Common myeloid progenitor, CD34-positive (primary cell): ENCODE data around the gene PKMYT1.

Source experiments
- CTCF ChIA-PET: fragments of 350-600 bp; sonication (Branson Sonifier 250); formaldehyde crosslinking; loops from one replicate; lab custom pipeline; 2021; ENCODE audit warnings: antibody characterized with exemption; lab: Charles Lee
- POLR2A ChIA-PET: fragments of 350-600 bp; sonication (Branson Sonifier 250); formaldehyde crosslinking; loops from one replicate; lab custom pipeline; 2021; ENCODE audit warnings: antibody characterized with exemption; lab: Charles Lee
- DNase-seq, 3 donors: peaks; one replicate each; pipeline versions ENCODE4 v3.0.0 to v3.0.0-alpha.2; 2013
- H3K27ac ChIP-seq, 2 experiments: 1 replicate in 1 of 2; 2 replicates in 1 of 2; pipeline ENCODE4 v1.7.0; 2013; ENCODE audit warnings: inconsistent platforms in 2 of 2, low read length in 2 of 2, mild to moderate bottlenecking in 2 of 2, low read depth in 1 of 2, moderate library complexity in 1 of 2; ENCODE audit not compliant: severe bottlenecking in 2 of 2, insufficient read depth in 1 of 2, poor library complexity in 1 of 2
- H3K27me3 ChIP-seq, 5 experiments: replicated peaks in 2 of 5; 1 replicate in 3 of 5; 2 replicates in 2 of 5; pipeline versions ENCODE4 v1.6.1 to v1.7.0; 2013; ENCODE audit warnings: low read length in 4 of 5, mild to moderate bottlenecking in 2 of 5, moderate library complexity in 2 of 5, inconsistent platforms in 1 of 5; ENCODE audit not compliant: insufficient read depth in 5 of 5, control insufficient read depth in 4 of 5
- H3K36me3 ChIP-seq, 4 experiments: 1 replicate in 2 of 4; 2 replicates in 2 of 4; pipeline versions ENCODE4 v1.6.1 to v1.7.0; 2013; ENCODE audit warnings: low read length in 3 of 4, control low read depth in 1 of 4, mild to moderate bottlenecking in 1 of 4; ENCODE audit not compliant: control insufficient read depth in 4 of 4, insufficient read depth in 4 of 4
- H3K4me1 ChIP-seq, 4 experiments: 1 replicate in 3 of 4; 2 replicates in 1 of 4; pipeline versions ENCODE4 v1.6.1 to v1.7.1; 2013; ENCODE audit warnings: low read length in 3 of 4, mild to moderate bottlenecking in 3 of 4, control low read depth in 1 of 4, inconsistent platforms in 1 of 4, moderate library complexity in 1 of 4; ENCODE audit not compliant: control insufficient read depth in 4 of 4, insufficient read depth in 4 of 4; ENCODE audit errors: control extremely low read depth in 1 of 4
- H3K4me3 ChIP-seq, 7 experiments: 1 replicate in 4 of 7; 2 replicates in 3 of 7; pipeline versions ENCODE4 v1.5.1 to v1.7.0; 2013; ENCODE audit warnings: mild to moderate bottlenecking in 7 of 7, low read length in 6 of 7, moderate library complexity in 6 of 7, inconsistent platforms in 2 of 7, low read depth in 2 of 7, control low read depth in 1 of 7; ENCODE audit not compliant: insufficient read depth in 4 of 7, control insufficient read depth in 1 of 7; ENCODE audit errors: extremely low read depth in 1 of 7
- H3K9me3 ChIP-seq, 5 experiments: 1 replicate in 4 of 5; 2 replicates in 1 of 5; pipeline versions ENCODE4 v1.6.1 to v1.7.1; 2013; ENCODE audit warnings: low read length in 4 of 5, mild to moderate bottlenecking in 2 of 5, inconsistent platforms in 1 of 5, low read depth in 1 of 5, moderate library complexity in 1 of 5; ENCODE audit not compliant: control insufficient read depth in 4 of 5, insufficient read depth in 2 of 5; ENCODE audit errors: control extremely low read depth in 1 of 5
- WGBS: methylation state at CpG from one replicate; pipeline ENCODE4 v1.1.5; 2013; ENCODE audit not compliant: insufficient coverage; 5-methylcytosine and 5-hydroxymethylcytosine counted together

Gene PKMYT1

GRCh38 chr16:3022684-3023414 lies 42.6 kb upstream of the PKMYT1 start:
- Histone ChIP-seq H3K4me3 (peak overlapping the region in 5 of 7 experiments; percentile 16 to 82 (median 79)), H3K4me1 (peaks cover 0 to 61% (median 58%) of the 10 kb centered on the region in 4 experiments), H3K9me3 (no peaks in the 10 kb centered on the region), H3K27ac (peak overlapping the region in 1 of 2 experiments; percentile 60), H3K27me3 (no peaks in the 10 kb centered on the region), H3K36me3 (peaks cover 5 to 22% (median 19%) of the 10 kb centered on the region in 4 experiments)
- WGBS = 67% methylated on average over 7 of the region's 8 CpGs
- POLR2A ChIA-PET = interaction anchor here (0.6 to 3.5 kb wide), 3 partner anchors 12 to 19 kb away, joined by 3 to 15 read pairs (median 7); no protein-coding TSS in a partner anchor
- CTCF ChIA-PET = interaction anchor here (1.0 to 6.4 kb wide), 6 partner anchors 8 to 66 kb away, joined by 3 to 101 read pairs (median 13); no protein-coding TSS in a partner anchor
- DNase-seq = no peak

GRCh38 chr16:3022208-3022683 lies 42.0 kb upstream of the PKMYT1 start:
- WGBS = 33% methylated on average over 7 of the region's 8 CpGs
- Histone ChIP-seq H3K36me3 (peaks cover 5 to 19% (median 18%) of the 10 kb centered on the region in 4 experiments), H3K9me3 (no peaks in the 10 kb centered on the region), H3K4me1 (peaks cover 0 to 60% (median 57%) of the 10 kb centered on the region in 4 experiments), H3K4me3 (peak overlapping the region in 4 of 7 experiments; percentile 52 to 80 (median 72)), H3K27ac (peak overlapping the region in 1 of 2 experiments; percentile 64), H3K27me3 (no peaks in the 10 kb centered on the region)
- CTCF ChIA-PET = interaction anchor here (1.0 to 6.4 kb wide), 5 partner anchors 8 to 67 kb away, joined by 3 to 101 read pairs (median 22); no protein-coding TSS in a partner anchor
- POLR2A ChIA-PET = interaction anchor here (0.6 to 3.5 kb wide), 3 partner anchors 11 to 19 kb away, joined by 3 to 15 read pairs (median 7); no protein-coding TSS in a partner anchor
- DNase-seq = peak; percentile 62 to 84 (median 84)

DNA sequence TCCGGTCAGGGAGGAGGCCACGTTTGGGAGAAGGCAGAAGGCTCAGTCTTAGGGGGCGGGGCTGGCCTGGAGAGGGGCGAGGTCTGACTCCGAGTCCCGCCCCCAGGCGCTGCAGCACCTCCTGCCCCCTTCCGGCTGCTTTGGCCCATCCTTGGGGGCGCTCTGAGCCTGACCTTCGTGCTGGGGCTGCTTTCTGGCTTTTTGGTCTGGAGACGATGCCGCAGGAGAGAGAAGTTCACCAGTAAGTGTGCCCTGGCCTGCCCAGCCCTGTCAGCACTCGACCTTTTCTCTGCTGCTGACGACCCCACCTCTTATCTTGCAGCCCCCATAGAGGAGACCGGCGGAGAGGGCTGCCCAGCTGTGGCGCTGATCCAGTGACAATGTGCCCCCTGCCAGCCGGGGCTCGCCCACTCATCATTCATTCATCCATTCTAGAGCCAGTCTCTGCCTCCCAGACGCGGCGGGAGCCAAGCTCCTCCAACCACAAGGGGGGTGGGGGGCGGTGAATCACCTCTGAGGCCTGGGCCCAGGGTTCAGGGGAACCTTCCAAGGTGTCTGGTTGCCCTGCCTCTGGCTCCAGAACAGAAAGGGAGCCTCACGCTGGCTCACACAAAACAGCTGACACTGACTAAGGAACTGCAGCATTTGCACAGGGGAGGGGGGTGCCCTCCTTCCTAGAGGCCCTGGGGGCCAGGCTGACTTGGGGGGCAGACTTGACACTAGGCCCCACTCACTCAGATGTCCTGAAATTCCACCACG lies 41.4 kb upstream of the PKMYT1 start:
- CTCF ChIA-PET = interaction anchor here (5.1 to 6.4 kb wide), 3 partner anchors 9 to 18 kb away, joined by 22 to 101 read pairs (median 100); no protein-coding TSS in a partner anchor
- 8% methylated on average over 17 of the region's 25 CpGs for WGBS
- POLR2A ChIA-PET = interaction anchor here (1.0 to 3.5 kb wide), 4 partner anchors 8 to 18 kb away, joined by 3 to 15 read pairs (median 3); no protein-coding TSS in a partner anchor
- no peaks in the 10 kb centered on the region for H3K27me3 ChIP-seq
- peaks cover 0 to 60% (median 57%) of the 10 kb centered on the region in 4 experiments for H3K4me1 ChIP-seq
- H3K27ac ChIP-seq = peak overlapping the region in 1 of 2 experiments; percentile 64
- peak overlapping the region; percentile 28 to 80 (median 64) for H3K4me3 ChIP-seq
- H3K9me3 ChIP-seq = no peaks in the 10 kb centered on the region
- DNase-seq = peak; percentile 64 to 72 (median 66)
- peaks cover 4 to 12% (median 12%) of the 10 kb centered on the region in 4 experiments for H3K36me3 ChIP-seq

GRCh38 chr16:3020604-3021448 lies 40.6 kb upstream of the PKMYT1 start:
- Histone ChIP-seq H3K4me1 (peaks cover 0 to 60% (median 57%) of the 10 kb centered on the region in 4 experiments), H3K4me3 (peak overlapping the region; percentile 31 to 80 (median 64)), H3K36me3 (peaks cover 0 to 5% (median 4%) of the 10 kb centered on the region in 4 experiments), H3K27ac (no peak overlapping the region), H3K9me3 (no peaks in the 10 kb centered on the region), H3K27me3 (no peaks in the 10 kb centered on the region)
- CTCF ChIA-PET = interaction anchor here (2.2 to 6.4 kb wide), 4 partner anchors 10 to 108 kb away, joined by 9 to 101 read pairs (median 61); no protein-coding TSS in a partner anchor
- WGBS = under 1% methylated on average over 33 of the region's 57 CpGs
- POLR2A ChIA-PET = interaction anchor here (1.0 to 3.5 kb wide), 5 partner anchors 9 to 16 kb away, joined by 3 to 15 read pairs (median 6); no protein-coding TSS in a partner anchor
- DNase-seq = peak; percentile 45 to 82 (median 77)

GRCh38 chr16:3020247-3020603 lies 40.0 kb upstream of the PKMYT1 start, which contains the start of gene TNFRSF12A:
TNFRSF12A (plus strand) TSS chr16:3020368; CDS start chr16:3020398, 30 bp downstream.
- WGBS = under 1% methylated on average over 25 of the region's 49 CpGs
- DNase-seq = peak; percentile 63 to 81 (median 72)
- Histone ChIP-seq H3K36me3 (no peaks in the 10 kb centered on the region), H3K4me1 (peaks cover 0 to 60% (median 57%) of the 10 kb centered on the region in 4 experiments), H3K27me3 (no peaks in the 10 kb centered on the region), H3K4me3 (peak within 1 kb of the TSS; percentile 31 to 80 (median 64)), H3K9me3 (no peaks in the 10 kb centered on the region), H3K27ac (no peak within 1 kb of the TSS)
- CTCF ChIA-PET = interaction anchor here (1.0 to 6.4 kb wide), 5 partner anchors 10 to 109 kb away, joined by 3 to 101 read pairs (median 22); no protein-coding TSS in a partner anchor
- POLR2A ChIA-PET = interaction anchor here (1.0 to 3.5 kb wide), 5 partner anchors 10 to 16 kb away, joined by 3 to 15 read pairs (median 6); no protein-coding TSS in a partner anchor
